Measurements from ENCODE around the gene MSANTD1.

Gene MSANTD1

GRCh38 chr4:3248811-3249661, at the start of gene MSANTD1:
MSANTD1 (plus strand) TSS chr4:3249159; CDS start chr4:3249223, 64 bp downstream.
- no peak for DNase-seq

GRCh38 chr4:3199653-3200422, 49.1 kb upstream of the MSANTD1 start:
- DNase-seq: no peak

- no peak for DNase-seq
Observed at GRCh38 chr4:3200423-3201090, 48.4 kb upstream of the MSANTD1 start.

- no peak for DNase-seq
Observed at GRCh38 chr4:3201718-3202702, 46.9 kb upstream of the MSANTD1 start.

- DNase-seq: no peak
Observed at GRCh38 chr4:3202836-3203820, 45.8 kb upstream of the MSANTD1 start.

GRCh38 chr4:3203971-3204431, 45.0 kb upstream of the MSANTD1 start:
- DNase-seq: no peak

GRCh38 chr4:3205995-3206394, 43.0 kb upstream of the MSANTD1 start:
- DNase-seq: no peak

GRCh38 chr4:3206439-3207100, 42.4 kb upstream of the MSANTD1 start:
- DNase-seq: no peak

- DNase-seq: no peak
Observed at GRCh38 chr4:3207531-3208037, 41.4 kb upstream of the MSANTD1 start.

- DNase-seq: no peak
Observed at GRCh38 chr4:3208826-3209225, 40.1 kb upstream of the MSANTD1 start.

- DNase-seq: no peak
Observed at GRCh38 chr4:3209551-3210325, 39.2 kb upstream of the MSANTD1 start.

- DNase-seq: no peak
Observed at GRCh38 chr4:3210467-3210866, 38.5 kb upstream of the MSANTD1 start.

GRCh38 chr4:3211866-3212265, 37.1 kb upstream of the MSANTD1 start:
- DNase-seq: no peak

- DNase-seq: no peak
Observed at GRCh38 chr4:3212391-3213105, 36.4 kb upstream of the MSANTD1 start.

- no peak for DNase-seq
Observed at GRCh38 chr4:3213106-3213425, 35.9 kb upstream of the MSANTD1 start.

GRCh38 chr4:3213661-3214250, 35.2 kb upstream of the MSANTD1 start:
- no peak for DNase-seq

GRCh38 chr4:3215256-3215655, 33.7 kb upstream of the MSANTD1 start:
- DNase-seq: no peak

GRCh38 chr4:3215733-3216132, 33.2 kb upstream of the MSANTD1 start:
- no peak for DNase-seq
